Thyroid gland (tissue), 4 donors: ENCODE measurements around the gene RAI14.

Source experiments
- POLR2A ChIP-seq, 2 donors: fragments of 450-650 bp; IDR thresholded peaks; one replicate each; pipeline ENCODE4 v1.6.1; 2017; ENCODE audit warnings: antibody characterized with exemption in 2 of 2, mild to moderate bottlenecking in 2 of 2, moderate library complexity in 1 of 2
- TF ChIP-seq, protein P1 (sequence below), 6 experiments: fragments of 200-600 bp in 3 of 6; fragments of 450-650 bp in 3 of 6; sonication (generic) in 3 of 6; IDR thresholded peaks; one replicate each; pipeline ENCODE4 v1.5.1; 2016 to 2019; ENCODE audit warnings: antibody characterized with exemption in 6 of 6, mild to moderate bottlenecking in 2 of 6, inconsistent platforms in 1 of 6, moderate library complexity in 1 of 6

DNA sequence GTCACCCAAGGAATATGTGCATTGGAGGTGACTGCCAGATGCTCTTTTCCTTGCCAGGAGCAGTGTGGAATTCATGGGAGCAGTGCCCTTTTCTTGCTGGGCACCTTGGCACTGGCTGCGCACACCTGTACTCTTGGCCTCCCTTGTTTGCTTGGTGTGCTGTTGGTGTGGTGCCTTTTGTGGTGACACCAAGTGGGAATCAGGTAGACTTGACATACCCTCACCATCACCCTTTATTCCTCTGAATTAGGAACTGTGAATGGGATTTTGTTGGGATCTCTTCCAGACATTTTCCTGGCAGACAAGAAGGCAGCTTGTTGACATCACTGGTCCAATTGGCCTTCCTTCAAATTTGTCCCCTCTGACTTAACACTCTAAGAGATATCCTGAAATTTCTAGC, 82.3 kb downstream of the RAI14 start:
- TF ChIP-seq, protein P1, sequence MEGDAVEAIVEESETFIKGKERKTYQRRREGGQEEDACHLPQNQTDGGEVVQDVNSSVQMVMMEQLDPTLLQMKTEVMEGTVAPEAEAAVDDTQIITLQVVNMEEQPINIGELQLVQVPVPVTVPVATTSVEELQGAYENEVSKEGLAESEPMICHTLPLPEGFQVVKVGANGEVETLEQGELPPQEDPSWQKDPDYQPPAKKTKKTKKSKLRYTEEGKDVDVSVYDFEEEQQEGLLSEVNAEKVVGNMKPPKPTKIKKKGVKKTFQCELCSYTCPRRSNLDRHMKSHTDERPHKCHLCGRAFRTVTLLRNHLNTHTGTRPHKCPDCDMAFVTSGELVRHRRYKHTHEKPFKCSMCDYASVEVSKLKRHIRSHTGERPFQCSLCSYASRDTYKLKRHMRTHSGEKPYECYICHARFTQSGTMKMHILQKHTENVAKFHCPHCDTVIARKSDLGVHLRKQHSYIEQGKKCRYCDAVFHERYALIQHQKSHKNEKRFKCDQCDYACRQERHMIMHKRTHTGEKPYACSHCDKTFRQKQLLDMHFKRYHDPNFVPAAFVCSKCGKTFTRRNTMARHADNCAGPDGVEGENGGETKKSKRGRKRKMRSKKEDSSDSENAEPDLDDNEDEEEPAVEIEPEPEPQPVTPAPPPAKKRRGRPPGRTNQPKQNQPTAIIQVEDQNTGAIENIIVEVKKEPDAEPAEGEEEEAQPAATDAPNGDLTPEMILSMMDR (IDR thresholded peaks at IDR 0.05): no peak
- no peak for TF ChIP-seq POLR2A (IDR thresholded peaks at IDR 0.05)
